ENCODE results near the gene GNAT1.

Gene GNAT1

GRCh38 chr3:50182533-50183099, 8.8 kb upstream of the GNAT1 start:
- no peak for DNase-seq

- DNase-seq = no peak
These were observed 7.7 kb upstream of the GNAT1 start for GRCh38 chr3:50183755-50184154.

DNA sequence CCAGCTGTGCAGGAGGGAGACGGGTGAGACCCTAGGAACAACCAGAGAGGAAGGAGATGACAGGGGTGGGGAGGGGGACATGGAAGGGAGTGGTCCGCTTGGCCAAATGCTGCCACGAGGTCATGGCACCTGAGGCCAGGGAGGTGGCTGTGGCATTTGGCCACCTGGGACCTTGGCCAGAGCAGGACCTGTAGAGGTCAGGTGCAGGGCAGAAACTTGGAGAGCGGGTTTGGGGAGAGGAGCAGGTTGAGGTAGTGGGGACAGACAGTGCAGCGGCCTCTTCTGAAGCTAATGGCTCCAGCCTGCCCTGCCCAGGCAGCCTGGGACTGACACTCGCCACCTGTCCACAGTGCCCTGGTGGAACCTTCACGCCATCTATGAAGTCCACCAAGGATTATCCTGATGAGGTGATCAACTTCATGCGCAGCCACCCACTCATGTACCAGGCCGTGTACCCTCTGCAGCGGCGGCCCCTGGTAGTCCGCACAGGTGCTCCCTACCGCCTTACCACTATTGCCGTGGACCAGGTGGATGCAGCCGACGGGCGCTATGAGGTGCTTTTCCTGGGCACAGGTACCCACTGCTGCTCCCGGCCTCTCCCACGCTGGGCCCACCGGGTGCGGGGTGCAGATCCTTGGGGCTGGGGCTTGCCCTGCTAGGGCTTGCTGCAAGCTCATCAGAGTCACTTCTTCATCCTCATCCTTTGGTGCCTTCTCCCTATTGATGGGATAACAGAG, 7.0 kb upstream of the GNAT1 start:
- no peak for DNase-seq

- DNase-seq = no peak
These were observed 6.2 kb upstream of the GNAT1 start for GRCh38 chr3:50185230-50185629.

- DNase-seq = no peak
These were observed 5.3 kb upstream of the GNAT1 start for GRCh38 chr3:50186096-50186495.

DNA sequence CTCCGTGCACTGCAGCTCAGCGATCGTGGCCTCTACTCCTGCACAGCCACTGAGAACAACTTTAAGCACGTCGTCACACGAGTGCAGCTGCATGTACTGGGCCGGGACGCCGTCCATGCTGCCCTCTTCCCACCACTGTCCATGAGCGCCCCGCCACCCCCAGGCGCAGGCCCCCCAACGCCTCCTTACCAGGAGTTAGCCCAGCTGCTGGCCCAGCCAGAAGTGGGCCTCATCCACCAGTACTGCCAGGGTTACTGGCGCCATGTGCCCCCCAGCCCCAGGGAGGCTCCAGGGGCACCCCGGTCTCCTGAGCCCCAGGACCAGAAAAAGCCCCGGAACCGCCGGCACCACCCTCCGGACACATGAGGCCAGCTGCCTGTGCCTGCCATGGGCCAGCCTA, 3.7 kb upstream of the GNAT1 start:
- DNase-seq = no peak

DNA sequence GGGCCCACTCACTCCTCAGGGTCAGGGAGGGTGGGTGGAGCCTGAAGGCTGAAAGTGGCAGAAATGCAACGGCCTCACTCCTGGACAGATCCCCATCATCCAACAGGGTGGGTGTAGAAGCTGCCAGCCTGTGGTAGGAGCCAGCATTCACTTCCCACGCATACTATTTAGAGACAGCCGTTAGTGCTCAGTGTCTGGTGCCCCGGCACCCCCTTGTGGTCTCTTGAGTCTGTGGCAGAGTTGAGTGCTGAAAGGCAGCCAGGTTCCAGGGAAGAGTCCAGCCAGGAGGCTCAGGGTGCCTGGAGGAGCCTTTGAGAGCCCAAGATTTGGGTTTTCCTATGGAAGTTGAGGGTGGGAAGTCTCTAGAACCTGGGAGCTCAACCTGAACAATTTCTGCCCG, 2.1 kb upstream of the GNAT1 start:
- DNase-seq = peak; percentile 55

GRCh38 chr3:50189989-50190388, 1.4 kb upstream of the GNAT1 start:
- DNase-seq = no peak

DNA sequence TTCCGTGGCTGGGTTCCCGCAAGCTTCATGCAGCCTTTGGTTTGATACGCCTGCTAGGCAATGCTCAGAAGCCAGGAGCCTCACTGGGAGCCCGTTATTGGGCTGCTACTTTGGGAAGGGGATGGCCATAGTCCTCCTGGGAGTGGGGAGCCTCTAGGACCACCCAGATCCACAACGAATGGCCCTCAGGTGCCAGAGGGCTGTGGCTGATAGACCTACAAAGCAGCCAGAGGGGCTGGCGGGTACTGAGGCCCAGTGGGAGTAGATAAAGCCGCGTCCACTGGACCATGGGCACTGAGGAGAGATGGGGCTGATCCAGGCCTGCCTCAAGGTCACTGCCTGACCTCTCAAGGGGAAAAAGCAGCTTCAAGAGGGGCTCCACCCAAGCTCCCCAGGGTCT, 714 bp downstream of the GNAT1 start:
- no peak for DNase-seq

- peak; percentile 43 for DNase-seq
These were observed 1.3 kb downstream of the GNAT1 start for GRCh38 chr3:50192689-50193141.

DNA sequence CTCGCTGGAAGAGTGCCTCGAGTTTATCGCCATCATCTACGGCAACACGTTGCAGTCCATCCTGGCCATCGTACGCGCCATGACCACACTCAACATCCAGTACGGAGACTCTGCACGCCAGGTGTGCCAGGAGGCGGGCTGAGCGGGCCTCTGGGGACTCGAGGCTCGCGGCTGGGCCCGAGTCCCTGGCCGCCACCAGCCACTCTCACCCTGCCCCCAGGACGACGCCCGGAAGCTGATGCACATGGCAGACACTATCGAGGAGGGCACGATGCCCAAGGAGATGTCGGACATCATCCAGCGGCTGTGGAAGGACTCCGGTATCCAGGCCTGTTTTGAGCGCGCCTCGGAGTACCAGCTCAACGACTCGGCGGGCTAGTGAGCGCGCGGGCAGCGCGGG, 1.9 kb downstream of the GNAT1 start:
- DNase-seq = no peak

- no peak for DNase-seq
These were observed 2.3 kb downstream of the GNAT1 start for GRCh38 chr3:50193746-50194127.

DNA sequence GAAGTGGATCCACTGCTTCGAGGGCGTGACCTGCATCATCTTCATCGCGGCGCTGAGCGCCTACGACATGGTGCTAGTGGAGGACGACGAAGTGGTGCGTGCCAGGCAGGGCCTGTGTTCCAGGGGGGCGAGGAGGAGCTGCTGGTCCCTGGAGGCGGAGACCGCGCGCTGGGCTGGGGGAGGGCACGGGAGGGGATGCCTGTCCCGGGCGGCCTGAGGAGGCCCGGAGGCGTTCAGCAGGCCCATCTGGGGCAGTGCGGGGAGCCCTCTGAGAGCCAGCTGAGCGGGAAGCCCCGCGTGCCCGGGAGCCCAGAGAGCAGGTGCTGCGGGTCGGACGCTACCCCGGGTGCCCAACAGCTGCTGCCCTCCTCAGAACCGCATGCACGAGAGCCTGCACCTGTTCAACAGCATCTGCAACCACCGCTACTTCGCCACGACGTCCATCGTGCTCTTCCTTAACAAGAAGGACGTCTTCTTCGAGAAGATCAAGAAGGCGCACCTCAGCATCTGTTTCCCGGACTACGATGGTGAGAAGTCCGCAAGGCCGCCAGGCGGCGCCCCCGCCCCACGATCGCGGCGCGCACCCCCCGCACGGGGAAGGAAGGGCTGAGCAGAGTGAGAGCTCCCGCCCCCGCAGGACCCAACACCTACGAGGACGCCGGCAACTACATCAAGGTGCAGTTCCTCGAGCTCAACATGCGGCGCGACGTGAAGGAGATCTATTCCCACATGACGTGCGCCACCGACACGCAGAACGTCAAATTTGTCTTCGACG, 2.9 kb downstream of the GNAT1 start:
- DNase-seq = no peak

- no peak for DNase-seq
These were observed 3.6 kb downstream of the GNAT1 start for GRCh38 chr3:50194903-50195500.

DNA sequence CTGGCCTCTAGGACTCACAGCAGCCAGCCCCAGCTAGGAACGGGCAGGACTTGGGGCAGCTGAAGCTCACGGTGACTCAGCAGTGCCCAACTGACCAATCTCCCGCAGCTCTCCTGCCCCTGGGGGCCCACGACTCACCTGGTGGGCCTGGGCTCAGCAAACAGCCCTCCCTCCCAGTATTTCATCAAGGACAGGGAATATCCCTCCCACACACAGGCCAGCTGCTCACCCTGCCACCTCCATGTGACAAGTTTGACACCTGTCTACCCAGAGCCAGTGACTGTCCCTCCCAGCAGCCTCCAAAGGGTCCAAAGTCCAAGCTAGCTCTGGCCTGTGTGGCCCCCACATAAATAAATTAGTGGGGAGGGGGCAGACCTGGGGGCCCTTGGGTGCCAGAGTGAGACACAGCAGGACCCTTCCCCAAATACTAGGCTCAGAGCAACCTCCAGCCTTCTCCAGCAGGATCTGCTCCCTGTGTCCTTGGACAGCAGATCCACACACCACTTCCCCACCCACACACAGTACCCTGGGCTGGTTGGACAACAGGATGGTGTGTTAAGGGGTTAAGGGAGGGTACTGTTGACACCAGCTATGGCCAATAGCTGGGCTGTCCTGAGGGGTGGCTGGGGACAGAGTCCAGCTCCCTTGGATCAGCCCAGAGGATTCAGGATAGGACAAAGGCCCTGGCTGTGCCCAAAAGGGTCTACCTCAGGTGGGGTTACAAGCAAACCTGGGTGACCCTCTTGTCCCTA, 4.3 kb downstream of the GNAT1 start:
- no peak for DNase-seq

DNA sequence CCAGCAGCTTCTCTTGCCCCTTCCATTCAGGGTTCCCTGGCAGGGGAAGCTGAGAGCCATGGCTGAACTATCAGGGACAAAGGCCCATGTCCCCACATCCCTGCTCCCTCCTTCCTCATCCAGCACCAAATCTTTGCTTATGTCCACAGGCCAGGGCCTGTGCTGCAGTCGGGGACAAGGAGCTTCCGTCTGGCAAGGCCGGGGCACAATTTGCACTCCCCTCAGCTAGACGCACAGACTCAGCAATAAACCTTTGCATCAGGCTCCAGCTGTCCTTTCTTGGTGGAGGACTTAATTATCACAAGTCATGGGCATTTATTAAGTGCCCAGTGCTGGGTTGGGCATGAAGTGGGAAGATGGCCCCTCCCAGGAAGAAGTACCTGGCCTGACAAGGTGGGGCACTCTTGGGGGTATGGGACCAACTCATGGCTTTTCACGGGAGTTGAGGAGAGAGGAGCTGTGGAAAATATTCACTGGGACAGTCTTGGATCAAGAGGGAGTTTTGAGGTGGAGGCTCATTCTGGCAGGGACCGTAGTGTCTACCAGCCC, 4.9 kb downstream of the GNAT1 start:
- no peak for DNase-seq

DNA sequence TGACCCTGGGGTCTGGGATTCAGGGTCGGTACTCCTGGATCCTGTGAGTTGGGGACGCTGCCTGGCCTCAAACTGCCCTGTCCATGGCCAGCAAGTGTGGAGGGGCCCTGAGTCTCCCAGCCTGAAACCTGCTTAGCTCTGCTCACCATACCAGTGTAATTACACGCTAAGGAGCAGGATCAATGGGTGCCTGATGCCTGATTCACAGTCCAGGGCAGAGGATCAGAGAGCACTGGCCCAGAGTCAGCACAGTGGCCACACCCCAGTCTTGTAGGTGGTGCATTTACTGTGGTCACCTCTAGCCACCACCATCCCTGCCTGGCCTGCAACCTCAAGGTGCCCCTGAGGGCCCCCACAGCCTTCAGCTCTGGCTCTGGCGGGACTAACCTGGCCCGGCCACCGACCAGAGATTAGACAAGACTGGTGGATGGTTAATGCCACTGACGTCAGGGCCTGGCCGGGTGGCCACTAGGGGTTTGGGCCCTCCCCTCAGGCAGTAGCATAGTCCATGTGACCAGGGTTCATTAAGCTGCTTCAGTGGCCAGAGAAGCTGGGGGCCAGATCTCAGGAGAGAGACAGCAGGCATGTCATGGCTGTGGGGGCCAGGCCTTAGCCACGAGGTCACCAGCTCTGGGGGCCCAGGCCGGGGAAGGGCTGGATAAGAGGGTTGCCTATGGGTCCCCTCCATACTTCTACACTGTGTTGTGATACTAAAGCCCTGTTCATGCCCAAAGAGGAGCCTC, 10.3 kb downstream of the GNAT1 start:
- DNase-seq = no peak

GRCh38 chr3:50202353-50203112, 11.1 kb downstream of the GNAT1 start:
- no peak for DNase-seq

DNA sequence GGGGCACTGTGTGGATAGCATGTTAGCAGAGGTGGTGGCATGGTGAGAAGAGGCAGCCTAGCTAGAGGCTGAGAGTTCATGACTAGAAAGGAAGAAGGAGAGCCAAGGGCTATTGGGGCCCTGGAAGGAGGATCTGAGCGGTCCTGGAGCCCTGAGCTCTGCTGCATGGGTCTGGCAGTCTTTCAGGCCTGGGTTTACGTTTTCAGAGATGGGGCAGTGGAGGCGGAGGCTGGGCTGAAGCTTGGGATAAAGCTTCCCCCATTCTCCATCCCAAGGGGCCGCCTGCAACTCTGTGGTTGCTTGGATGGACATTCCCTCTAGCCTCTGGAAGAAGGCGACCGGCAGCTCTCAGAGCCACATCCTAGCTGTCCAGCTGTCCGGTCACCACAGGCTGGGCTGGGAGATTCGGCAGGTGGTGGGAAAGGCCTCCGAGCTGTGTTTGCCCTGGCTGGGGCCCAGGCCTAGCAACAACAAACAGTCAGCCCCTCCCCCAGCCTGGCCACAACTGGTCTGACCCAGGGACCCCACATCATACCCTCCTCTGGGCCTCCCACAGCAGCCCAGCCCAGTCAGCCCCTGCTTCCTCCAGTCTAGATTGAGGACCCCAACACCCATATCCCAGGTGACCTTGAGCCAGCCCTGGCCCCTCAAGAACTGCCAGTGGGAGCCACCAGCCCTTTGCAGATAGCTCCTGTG, 11.9 kb downstream of the GNAT1 start:
- DNase-seq = no peak

All from NCI-H2227 treated with DMSO at 0.1 percent for 48 hours (cell line).